Measurements from ENCODE around the gene MSI2.

GRCh38 chr17:57406131-57406980, 150.0 kb downstream of the MSI2 start:
- TF ChIP-seq POLR2A (IDR thresholded peaks at IDR 0.05) = no peak
- TF ChIP-seq, protein P1, sequence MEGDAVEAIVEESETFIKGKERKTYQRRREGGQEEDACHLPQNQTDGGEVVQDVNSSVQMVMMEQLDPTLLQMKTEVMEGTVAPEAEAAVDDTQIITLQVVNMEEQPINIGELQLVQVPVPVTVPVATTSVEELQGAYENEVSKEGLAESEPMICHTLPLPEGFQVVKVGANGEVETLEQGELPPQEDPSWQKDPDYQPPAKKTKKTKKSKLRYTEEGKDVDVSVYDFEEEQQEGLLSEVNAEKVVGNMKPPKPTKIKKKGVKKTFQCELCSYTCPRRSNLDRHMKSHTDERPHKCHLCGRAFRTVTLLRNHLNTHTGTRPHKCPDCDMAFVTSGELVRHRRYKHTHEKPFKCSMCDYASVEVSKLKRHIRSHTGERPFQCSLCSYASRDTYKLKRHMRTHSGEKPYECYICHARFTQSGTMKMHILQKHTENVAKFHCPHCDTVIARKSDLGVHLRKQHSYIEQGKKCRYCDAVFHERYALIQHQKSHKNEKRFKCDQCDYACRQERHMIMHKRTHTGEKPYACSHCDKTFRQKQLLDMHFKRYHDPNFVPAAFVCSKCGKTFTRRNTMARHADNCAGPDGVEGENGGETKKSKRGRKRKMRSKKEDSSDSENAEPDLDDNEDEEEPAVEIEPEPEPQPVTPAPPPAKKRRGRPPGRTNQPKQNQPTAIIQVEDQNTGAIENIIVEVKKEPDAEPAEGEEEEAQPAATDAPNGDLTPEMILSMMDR (IDR thresholded peaks at IDR 0.05) = no peak
